GM21576 (cell line): ENCODE data around the gene GLCE.
"Not testable (repeated sequence)": the region's sequence is repeated elsewhere in the genome, so short reads cannot be mapped to it uniquely, and the experiment has no call there.

Source experiments
- ATAC-seq: cut with Tn5 transposase; IDR thresholded peaks from one replicate; pipeline ENCODE4 v1.9.1; 2021; ENCODE audit warnings: mild to moderate bottlenecking, moderate library complexity; ENCODE audit not compliant: unreplicated experiment

The GLCE gene

DNA sequence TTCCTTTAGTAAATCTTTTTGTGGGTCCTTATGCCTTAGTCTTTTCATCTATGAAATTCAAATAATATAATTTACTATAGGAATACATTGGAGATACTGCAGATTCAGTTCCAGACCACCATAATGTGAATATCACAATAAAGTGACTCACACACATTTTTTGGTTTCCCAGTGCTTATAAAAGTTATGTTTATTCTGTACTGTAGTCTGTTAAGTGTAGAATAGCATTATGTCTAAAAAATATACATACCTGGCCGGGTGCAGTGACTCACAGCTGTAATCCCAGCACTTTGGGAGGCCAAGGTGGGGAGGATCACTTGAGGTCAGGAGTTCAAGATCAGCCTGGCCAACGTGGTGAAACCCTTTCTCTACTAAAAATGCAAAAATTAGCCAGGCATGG lies 84.4 kb downstream of the GLCE start:
- no peak for ATAC-seq

DNA sequence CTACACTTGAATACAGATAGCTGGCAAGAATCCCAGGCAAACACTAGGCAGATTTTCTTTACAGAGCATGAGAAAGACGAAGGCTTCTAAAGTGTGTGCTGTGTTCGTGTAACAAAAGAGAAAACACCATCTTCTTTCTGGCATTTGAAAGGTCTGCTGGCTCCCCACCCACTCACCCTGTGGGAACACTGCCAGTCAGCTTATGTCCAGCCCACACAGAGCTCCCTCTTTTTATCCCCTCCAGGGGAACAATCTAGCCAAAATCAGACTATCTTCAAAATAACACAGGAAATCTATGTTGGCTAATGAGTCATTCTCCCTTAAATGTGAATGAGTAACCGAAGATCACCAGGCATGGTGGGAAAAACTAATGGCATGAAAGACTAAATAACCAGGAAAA lies 92.7 kb downstream of the GLCE start:
- ATAC-seq: no peak

DNA sequence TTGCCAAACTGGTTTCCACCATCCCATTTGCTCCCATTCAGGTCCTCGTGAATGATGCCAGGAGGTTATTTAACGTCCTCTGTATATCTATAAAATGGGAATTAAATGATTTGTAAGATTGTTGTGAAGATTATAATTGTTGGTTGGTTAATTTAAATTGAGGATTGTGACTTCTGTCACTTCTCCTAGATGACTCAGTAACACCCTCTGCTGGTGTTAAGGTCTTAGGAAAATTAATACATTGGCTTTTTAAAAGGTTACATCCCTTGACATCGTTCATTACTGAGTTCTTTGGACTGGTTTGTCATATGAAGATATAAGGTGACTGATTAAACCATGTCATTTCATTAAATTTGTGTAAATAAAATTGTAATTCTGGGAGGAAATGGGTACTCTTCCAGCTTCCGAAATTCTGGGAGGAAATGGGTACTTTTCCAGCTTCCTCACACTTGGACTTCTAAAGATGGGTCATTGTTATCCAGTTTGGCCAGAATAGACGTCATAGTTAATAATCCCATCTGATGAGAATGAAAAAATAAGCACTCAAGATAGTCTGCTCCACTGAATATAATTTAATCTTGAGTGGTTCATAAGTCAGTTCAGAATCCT lies 105.0 kb downstream of the GLCE start:
- no peak for ATAC-seq

DNA sequence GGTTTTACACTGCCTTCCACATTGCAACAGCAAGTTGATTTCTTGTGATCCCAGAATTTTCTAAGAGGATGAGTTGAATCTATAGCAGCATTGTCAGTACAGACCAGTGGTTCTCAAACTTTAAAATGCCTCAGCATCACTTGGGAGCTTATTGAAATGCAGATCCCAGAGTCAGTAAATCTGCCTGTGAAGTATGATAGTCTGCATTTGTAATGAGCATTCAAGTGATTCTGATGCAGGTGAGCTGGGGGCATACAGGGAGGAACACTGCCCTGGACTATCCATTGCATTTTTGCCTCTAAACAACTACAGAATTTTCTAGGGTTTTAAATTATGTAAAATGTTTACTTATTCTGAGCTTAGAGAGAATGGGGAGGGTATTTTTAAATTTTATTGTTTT lies 110.8 kb downstream of the GLCE start:
- no peak for ATAC-seq

DNA sequence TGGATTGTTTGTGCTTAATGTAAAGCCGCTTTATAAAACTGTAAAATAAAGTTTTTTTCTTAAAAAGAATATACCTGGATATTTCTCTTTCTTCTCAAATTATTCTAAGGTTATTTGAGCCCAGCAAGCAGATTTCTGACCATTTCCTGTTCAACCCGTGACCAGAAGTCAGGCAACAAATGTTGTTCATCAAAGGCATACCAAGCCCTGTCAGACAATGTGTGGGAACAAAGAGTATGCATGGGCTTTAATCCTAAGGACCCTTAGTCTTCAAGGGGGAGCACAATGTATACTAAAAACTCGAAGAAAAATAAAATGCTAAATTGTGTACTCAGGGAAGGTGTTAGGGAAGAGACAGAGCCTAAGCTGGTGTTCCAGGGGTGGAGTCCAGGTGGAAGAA lies 111.7 kb downstream of the GLCE start:
- no peak for ATAC-seq

DNA sequence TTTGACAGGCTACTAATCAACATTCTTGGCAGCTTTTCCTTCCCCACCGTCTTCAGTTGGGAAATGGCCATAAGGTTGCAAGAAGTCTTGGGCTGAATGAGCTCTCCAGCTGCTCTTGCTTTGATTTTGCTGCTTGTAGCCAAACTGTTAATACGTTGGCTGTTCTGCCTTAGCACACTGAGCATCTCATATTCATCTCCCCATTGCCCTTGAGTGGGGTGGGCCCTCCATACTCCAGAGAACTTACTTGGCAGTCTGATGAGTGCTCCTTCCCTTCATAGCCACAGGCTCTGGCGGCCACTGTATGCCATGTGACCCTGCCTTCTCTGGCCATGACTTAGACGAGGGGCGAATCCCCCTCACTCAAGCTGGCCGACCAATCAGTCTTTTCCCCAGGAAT lies 112.5 kb downstream of the GLCE start:
- no peak for ATAC-seq

DNA sequence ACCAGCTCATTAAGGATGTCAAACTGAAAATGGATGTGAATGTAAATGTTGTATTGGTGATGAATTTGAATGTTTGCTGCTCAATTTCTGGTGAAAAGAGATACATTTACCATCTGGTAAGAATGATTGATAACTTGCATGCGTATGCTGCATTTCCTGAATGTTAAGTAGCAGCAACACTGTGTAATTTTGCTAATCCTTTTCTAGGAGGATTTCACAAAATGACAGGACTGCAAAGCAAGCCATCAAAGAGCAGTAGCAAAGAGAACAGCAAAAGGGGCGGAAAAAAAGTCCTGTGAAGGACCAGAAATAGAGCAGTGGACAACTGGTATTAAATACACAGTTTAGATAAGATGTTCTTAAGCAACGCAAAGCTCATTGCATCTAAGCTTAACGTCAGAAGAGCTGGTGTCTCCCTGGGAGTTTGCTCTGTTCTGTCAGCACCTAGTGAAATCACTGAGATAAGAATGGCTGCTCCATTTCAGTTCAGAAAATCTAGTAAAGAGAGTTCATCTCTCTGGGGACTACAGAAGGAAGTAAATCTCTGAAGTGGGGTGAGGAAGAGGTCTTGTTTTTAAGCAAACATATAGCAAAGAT lies 114.7 kb downstream of the GLCE start:
- ATAC-seq: no peak

DNA sequence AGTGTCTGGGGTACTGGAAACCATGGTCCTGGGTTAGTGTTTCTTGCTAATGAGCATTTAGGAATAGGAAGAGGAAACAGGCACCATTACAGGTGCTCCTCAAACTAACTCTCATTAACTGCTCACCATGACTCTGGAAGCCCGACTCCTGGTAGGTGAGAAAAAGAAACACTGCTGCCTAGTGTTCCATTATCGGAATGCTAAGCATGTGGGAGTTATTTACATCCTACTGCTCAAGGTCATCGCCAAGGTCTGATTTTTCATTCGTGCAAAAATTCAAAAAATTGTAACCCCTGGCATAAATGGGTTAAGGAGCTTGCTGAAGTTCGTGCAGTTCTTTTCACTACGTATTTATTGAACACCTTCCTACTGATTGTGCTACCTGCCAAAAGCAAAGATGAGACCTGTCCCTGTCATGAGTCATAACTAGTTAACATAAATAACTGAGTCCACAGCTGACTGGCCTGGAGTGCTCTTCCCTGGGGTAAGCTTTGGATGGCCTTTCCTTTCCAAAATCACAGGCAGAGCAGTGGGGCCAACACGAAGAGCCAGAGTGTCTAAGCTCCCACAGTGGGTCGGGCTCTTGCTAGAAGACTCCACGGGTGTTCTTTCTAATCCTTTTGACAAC lies 115.6 kb downstream of the GLCE start:
- ATAC-seq: no peak

DNA sequence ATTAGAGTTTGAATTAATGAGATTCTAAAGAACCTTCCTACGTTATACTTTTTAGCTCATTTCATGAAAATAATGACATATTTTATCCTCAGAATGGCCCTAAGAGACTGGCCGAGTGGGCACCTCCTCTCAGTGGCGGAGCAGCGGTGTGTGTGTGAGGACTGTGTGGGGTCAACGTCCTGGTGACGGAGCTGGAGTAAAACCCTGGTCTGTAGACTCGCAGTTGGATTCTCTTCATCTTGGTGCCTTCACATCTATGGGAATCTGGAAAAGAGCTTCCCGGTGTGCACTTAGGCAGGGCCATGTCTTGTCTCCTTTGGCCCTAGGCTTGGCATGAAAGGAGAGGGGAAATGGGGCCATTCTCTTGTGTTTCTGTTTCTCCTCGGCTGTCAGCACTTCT lies 116.9 kb downstream of the GLCE start:
- ATAC-seq: no peak

DNA sequence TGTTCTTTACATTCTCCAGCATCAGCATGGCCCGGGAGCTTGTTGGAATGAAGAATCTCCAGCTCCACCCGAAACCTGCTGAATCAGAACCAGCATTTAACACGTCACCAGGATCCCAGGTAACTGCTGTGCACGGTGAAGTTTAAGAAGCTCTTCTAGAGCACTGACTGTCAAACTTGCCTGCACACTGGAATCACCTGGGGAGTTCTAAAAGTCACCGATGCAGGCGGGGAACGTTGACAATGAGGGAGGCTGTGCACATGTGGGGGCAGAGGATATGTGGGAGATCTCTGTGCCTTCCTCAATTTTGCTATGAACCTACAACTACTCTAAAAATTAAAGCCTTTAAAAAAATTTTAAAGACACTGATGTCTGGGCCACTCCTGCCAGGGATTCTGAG lies 119.2 kb downstream of the GLCE start:
- ATAC-seq: no peak

DNA sequence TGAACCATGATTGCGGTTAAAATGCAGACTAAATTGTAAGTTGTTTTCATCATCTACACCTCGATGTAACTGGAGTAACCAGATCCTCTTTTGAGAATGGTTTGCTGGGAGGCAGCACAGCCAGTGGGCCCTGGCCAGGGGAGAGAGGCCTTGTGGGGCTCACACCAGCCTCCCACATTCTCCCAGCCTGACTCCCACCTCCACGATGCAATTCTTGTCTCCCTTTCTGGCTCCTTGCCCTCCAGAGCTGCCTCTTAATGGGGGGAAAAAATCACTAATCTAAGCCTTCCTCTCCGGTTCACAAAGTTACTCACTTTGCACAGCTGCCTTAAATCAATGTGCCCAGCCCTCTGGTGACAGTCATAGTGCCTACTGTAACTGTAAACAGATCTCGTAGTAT lies 120.3 kb downstream of the GLCE start:
- ATAC-seq: no peak

DNA sequence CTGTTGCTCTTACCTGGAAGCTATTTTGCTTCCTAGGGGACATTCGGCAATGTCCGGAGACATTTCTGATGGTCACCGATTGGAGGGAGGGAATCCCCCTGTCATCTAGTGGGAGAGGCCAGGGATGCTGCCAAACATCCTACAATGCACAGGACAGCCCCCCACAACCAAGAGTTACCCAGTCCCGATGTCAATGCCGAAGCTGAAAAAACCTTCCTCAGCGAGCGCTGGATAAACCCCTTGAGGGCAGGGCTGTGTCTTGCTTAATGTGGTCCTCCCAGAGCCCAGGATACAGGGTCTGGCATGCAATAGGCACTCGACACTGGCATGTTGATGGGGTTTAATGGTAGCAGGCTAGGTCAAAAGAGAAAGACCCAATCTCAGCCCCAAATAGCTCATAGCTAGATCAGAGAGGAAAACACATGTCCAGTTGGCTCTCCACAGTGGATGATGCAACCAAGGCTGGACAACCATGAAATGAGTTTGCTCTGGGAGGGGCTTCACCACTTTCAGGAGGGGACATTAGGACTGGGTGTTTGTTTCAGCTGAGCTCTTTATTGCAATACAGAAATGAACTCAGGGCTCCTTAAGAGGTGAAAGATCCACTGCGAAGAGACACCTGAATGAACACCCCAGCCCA lies 121.8 kb downstream of the GLCE start:
- no peak for ATAC-seq

DNA sequence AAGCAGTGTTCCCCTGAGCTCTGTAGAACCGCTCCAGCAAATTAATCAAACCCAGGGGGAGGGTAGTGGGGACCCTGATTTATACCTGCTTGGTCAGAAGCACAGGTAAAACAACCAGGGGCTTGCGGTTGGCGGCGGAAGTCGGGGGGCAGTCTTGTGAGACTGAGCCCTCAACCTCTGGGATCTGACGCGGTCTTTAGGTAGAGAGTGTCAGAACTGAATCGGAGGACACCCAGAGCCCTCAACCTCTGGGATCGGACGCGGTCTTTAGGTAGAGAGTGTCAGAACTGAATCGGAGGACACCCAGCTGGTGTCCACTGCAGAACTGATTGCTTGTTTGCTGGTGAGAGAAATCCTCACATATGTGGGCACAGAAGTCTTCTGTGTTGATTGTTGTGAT lies 125.4 kb downstream of the GLCE start:
- no peak for ATAC-seq

DNA sequence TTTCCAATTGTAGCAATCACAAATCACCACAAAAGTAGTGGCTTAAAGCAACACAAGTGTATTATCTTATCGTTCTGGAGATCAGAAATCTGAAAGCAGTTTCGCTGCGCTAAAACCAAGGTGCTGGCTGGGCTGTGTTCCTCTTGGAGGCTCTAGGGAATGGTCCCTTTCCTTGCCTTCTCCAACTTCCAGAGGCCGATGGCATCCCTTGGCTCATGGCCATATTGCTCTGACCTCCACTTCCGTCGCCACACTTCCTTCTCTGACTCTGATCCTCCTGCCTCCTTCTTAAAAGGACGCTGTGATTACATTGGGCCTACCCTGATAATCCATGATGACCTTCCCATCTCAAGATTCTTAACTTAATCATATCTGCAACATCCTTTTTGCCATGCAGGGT lies 127.6 kb downstream of the GLCE start:
- no peak for ATAC-seq

DNA sequence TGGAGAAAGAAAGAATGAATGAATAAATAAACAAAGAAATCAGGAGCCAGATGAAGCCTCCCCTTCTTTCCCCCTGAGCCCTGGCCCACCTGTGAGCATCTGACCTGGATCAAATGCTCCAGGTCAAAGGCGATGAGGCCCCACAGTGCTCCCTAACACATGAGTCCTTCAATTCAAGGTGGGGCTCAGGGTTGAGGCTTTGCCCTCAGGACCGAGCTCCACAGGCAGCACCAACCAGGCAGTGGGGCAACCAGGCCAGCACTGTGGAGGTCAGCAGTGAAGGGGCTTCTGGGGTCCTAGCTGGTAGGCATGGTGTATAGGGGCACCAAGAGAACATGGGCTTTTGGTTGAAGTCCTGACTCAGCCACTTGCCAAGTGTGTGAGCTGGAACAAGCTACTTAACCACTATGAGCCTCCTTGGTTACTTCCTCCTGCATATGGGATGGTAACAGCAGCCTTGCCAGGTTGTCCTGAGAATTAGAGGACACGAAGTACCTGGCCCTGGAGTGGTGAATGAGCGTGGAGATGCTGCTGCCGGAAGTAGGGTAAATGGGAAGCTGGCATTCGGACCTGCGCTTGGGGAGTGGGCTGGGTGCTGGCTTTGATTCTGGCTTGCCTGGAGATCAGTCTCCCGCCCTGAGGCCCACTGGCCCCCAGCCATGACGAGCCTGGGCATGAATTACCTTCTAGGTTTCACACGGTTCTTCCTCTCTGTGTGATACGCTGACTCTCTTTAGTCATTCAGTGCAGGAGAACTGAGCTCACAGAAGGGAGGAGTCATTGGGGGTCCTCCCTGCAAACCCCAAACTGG lies 128.3 kb downstream of the GLCE start:
- ATAC-seq: no peak

DNA sequence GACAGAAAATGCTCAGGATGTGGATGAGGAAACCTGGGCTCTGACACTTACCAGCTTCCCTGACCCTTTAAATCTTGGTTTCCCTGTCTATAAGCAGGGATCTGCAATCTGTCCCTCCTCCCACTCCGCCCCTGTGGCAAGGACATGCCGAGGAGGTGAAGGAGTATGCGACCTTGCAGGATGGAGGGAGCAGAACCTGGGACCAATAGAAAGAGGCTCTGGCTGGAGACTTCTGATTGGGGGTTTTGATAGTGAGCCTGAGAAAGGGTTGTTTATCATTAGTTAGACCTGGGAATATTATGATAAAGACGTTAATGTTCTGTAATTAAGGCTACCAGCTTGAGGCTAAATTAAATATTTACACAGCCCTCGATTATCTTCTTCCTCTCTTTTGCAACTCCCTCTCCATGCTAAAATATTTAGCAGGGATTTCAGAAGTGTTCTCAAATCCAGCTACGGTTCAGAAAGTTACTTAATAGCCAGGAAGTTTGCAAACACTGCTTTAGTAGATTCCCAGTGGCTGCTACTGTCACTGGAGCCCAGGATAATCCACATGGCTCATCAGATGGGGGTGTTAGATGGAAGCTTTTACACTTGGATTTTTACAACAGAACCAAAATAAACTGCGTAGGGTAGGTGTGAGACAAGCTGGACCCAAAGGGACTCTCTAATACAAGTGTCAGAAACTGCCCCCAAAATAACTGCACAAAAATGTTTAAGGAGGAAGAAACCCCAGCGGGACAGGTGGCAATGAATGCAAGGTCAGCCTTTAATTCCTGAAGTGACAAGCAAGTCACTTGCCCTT lies 129.1 kb downstream of the GLCE start:
- no peak for ATAC-seq

DNA sequence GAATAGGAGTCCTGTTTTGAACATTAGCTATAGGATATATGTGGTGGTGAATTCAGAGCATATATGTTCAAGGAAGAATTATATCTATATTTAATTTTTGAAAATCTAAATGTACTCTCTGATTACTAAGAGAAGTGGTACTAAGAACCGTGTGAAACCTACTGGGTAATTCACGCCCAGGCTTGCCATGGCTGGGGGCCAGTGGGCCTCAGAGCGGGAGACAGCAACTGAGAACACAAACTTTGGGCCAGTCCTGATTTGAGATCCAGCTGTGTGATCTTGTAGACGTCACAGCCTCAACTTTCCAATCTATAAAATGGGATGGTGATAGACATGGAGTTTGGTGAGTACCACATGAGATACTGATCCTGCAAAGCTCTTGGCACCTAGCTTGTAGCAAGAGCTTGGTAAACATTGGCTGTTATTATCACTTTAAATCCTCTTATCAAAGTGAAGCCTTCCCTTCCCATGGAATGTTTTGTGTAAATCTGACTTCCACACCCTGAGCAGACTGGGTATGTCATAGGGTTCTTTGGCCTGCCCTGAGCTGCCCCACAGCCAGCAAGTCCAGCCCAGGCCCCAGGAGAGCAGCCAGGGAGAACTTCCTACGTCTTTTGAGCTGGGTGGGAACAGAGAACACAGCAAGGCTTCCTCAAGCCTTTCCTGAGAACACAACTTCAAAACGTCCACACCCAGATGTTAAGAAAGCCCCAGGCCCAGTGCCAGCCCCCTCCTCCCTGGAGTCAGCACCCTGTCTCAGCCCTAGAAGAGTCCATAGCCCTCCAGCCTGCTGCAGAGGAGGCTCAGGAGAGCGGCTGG lies 130.1 kb downstream of the GLCE start:
- no peak for ATAC-seq

DNA sequence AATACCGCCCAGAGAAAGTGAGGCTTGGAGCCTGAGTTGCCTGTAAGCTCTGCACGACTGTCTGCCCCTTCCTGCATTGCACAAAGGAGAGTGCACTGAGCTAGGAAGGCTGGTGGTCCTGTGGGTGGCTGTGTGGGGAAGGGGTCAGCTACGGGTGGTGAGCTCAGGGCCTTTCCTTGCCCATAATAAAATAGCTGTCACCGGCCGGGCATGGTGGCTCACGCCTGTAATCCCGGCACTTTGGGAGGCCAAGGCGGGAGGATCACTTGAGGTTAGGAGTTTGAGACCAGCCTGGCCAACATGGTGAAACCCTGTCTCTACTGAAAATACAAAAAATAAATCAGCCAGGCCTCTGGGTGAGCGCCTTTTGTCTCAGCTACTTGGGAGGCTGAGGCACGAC lies 131.2 kb downstream of the GLCE start:
- ATAC-seq: not testable (repeated sequence)

DNA sequence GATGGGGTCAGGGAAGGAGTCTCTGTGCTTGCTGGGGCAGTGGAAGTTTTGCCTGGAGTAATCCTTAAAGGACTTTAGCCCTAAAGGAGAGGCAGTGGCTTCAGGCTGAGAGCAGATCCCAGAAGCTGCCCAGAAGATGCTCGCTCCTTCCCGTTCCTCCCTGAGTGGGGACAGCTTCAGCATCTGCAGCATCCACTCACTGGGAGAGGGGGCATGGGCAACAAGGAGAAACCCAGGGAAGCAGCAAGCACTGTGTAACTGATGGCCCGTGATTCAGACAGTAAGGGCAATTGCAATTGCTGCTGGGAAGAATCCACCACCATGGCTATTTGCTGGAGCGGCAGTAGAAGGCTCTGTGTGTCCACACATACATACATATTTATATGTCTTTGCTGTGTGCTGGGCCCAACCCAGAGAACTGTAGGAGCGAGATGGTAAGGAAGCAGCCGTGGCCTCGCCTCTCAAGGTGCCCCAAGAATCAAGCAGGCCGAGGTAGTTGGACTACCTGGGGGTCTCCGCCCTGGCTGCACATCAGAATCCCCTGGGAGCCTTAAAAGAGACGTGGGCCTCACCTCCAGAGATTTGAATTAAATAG lies 132.5 kb downstream of the GLCE start:
- ATAC-seq: no peak
